OCI-LY7 (cell line): ENCODE data around the gene DEPDC1. TPM values are rescaled to one million over a fixed set of nuclear protein-coding genes. Genes with fewer than 3 reads are reported as not detected.

Source experiments
- BruUV-seq: library from RNA; stranded (reverse); fragments of 400-500 nt; replicated peaks from 2 replicates; lab custom pipeline; 2021; lab: Mats Ljungman, UMichigan
- CTCF ChIA-PET: fragments of 300-600 bp; sonication (Branson Sonifier 250); formaldehyde crosslinking; loops from one replicate; lab custom pipeline; 2022; ENCODE audit warnings: antibody characterized with exemption; ENCODE audit not compliant: unreplicated experiment; lab: Charles Lee
- POLR2A ChIA-PET: fragments of 300-600 bp; sonication (Branson Sonifier 250); formaldehyde crosslinking; loops from one replicate; lab custom pipeline; 2022; ENCODE audit warnings: antibody characterized with exemption; lab: Charles Lee
- DNase-seq: peaks from one replicate; pipeline ENCODE4 v3.0.0-alpha.2; 2015; ENCODE audit warnings: low spot score
- H2AFZ ChIP-seq: fragments of 200-600 bp; sonication (generic), shearing (Covaris generic); 2 replicates; pipeline ENCODE4 v1.6.1; 2014; ENCODE audit warnings: mild to moderate bottlenecking, antibody characterized with exemption, low read length, moderate library complexity
- H3K27ac ChIP-seq: fragments of 200-600 bp; sonication (generic); 2 replicates; pipeline ENCODE4 v1.5.1; 2014; ENCODE audit warnings: mixed run types, low read depth, mild to moderate bottlenecking, moderate library complexity, low read length, inconsistent platforms; ENCODE audit not compliant: poor library complexity, severe bottlenecking
- H3K36me3 ChIP-seq: fragments of 200-600 bp; sonication (generic); 2 replicates; pipeline ENCODE4 v1.6.1; 2014; ENCODE audit warnings: mild to moderate bottlenecking, antibody characterized with exemption, low read length, moderate library complexity, mixed read lengths; ENCODE audit not compliant: insufficient read depth
- H3K4me1 ChIP-seq: fragments of 200-600 bp; sonication (generic); 2 replicates; pipeline ENCODE4 v1.5.1; 2014; ENCODE audit warnings: mild to moderate bottlenecking, low read length; ENCODE audit not compliant: insufficient read depth, poor library complexity, severe bottlenecking
- H3K4me2 ChIP-seq: fragments of 200-600 bp; sonication (generic); 2 replicates; pipeline ENCODE4 v1.6.1; 2014; ENCODE audit warnings: mild to moderate bottlenecking, low read length
- H3K4me3 ChIP-seq: fragments of 200-600 bp; sonication (generic); 2 replicates; pipeline ENCODE4 v1.5.1; 2014; ENCODE audit warnings: mild to moderate bottlenecking, low read depth, low read length; ENCODE audit not compliant: poor library complexity, severe bottlenecking
- H3K79me2 ChIP-seq: fragments of 200-600 bp; sonication (generic); 2 replicates; pipeline ENCODE4 v1.6.1; 2016; ENCODE audit warnings: low read depth, mild to moderate bottlenecking, low read length, moderate library complexity, mixed read lengths; ENCODE audit not compliant: insufficient read depth
- H3K9me2 ChIP-seq: fragments of 200-600 bp; sonication (generic); 2 replicates; pipeline ENCODE4 v1.6.1; 2016; ENCODE audit warnings: mild to moderate bottlenecking, low read length, mixed read lengths; ENCODE audit not compliant: insufficient read depth
- H3K9me3 ChIP-seq: fragments of 200-600 bp; sonication (generic); 2 replicates; pipeline ENCODE4 v1.6.1; 2014; ENCODE audit warnings: mild to moderate bottlenecking, mixed run types, low read length, mixed read lengths
- H4K20me1 ChIP-seq: fragments of 200-600 bp; sonication (generic); 2 replicates; pipeline ENCODE4 v1.6.1; 2014; ENCODE audit warnings: mild to moderate bottlenecking, antibody characterized with exemption, low read length, moderate library complexity, mixed read lengths; ENCODE audit not compliant: insufficient read depth
- EZH2phosphoT487 ChIP-seq: fragments of 200-600 bp; sonication (generic); IDR thresholded peaks from 2 replicates; pipeline ENCODE4 v1.6.1; 2018; ENCODE audit warnings: low read depth, borderline replicate concordance, mild to moderate bottlenecking, mixed run types, antibody characterized with exemption, low read length, moderate library complexity, mixed read lengths
- intact Hi-C: fragments of 100-400 bp; cut with micrococcal nuclease; formaldehyde crosslinking; loops from one replicate; pipeline ENCODE4 v1.10.0; 2022; ENCODE audit not compliant: unreplicated experiment
- total RNA-seq, 2 experiments: library from RNA; depleted of rRNA in 1 of 2; stranded (reverse); fragments of >200 nt in 1 of 2; shearing (Covaris generic) in 1 of 2; gene quantifications; 2 replicates each; pipeline ENCODE4 v1.2.3, GENCODE V29; 2014 to 2022
- TF ChIP-seq, protein P1 (sequence below): fragments of 200-600 bp; sonication (generic); conservative IDR thresholded peaks from 2 replicates; pipeline ENCODE4 v1.5.1; 2014; ENCODE audit warnings: mild to moderate bottlenecking, antibody characterized with exemption, low read length, moderate library complexity, mixed read lengths

The DEPDC1 gene
- total RNA-seq, 2 experiments from 2014 or later, result 20.6 to 45.7 TPM

DNA sequence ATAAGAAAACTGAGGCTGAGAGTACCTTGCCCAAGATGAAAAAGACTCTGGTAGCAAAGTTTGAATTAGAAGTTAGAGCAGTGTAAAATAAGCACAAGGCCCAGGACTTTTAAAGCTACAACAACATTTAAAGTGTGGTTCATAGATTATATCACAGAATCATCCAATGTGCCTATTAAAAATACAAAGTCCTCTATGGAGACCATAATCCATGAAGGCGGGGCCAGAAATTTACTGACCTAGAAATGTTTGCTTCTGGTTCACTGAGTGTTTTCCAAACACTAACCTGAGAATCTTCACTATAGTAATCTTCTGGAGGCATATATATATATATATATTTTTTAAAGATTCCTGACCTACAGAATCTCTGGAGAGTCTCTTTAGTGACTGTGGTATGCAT lies 12.3 kb downstream of the DEPDC1 start:
- H3K4me2 ChIP-seq, result no peak overlapping the region
- no TSS peak for BruUV-seq
- no peak for TF ChIP-seq EZH2phosphoT487
- TF ChIP-seq, protein P1, sequence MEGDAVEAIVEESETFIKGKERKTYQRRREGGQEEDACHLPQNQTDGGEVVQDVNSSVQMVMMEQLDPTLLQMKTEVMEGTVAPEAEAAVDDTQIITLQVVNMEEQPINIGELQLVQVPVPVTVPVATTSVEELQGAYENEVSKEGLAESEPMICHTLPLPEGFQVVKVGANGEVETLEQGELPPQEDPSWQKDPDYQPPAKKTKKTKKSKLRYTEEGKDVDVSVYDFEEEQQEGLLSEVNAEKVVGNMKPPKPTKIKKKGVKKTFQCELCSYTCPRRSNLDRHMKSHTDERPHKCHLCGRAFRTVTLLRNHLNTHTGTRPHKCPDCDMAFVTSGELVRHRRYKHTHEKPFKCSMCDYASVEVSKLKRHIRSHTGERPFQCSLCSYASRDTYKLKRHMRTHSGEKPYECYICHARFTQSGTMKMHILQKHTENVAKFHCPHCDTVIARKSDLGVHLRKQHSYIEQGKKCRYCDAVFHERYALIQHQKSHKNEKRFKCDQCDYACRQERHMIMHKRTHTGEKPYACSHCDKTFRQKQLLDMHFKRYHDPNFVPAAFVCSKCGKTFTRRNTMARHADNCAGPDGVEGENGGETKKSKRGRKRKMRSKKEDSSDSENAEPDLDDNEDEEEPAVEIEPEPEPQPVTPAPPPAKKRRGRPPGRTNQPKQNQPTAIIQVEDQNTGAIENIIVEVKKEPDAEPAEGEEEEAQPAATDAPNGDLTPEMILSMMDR, result no peak
- H3K36me3 ChIP-seq, result peaks cover 95% of the 10 kb centered on the region
- peaks cover 3% of the 10 kb centered on the region; the same call in 1 of the 2 replicates for H4K20me1 ChIP-seq
- H3K9me3 ChIP-seq, result no peaks in the 10 kb centered on the region
- no peaks in the 10 kb centered on the region; the same call in 1 of the 2 replicates for H3K79me2 ChIP-seq
- ChIA-PET POLR2A (interaction anchor here (0.7 to 4.2 kb wide), 4 partner anchors 11 to 263 kb away, joined by 3 to 24 read pairs (median 4); partner anchors contain the start of gene DEPDC1), CTCF (interaction anchor here (1.7 kb wide), 1 partner anchor 11 kb away, joined by 3 read pairs; no protein-coding TSS in a partner anchor)
- DNase-seq, result no peak
- no peak overlapping the region for H2AFZ ChIP-seq
- H3K4me3 ChIP-seq, result no peak overlapping the region
- no peak overlapping the region for H3K27ac ChIP-seq
- no peaks in the 10 kb centered on the region for H3K4me1 ChIP-seq
- intact Hi-C loops, result no loop called here
- H3K9me2 ChIP-seq, result no peaks in the 10 kb centered on the region

DNA sequence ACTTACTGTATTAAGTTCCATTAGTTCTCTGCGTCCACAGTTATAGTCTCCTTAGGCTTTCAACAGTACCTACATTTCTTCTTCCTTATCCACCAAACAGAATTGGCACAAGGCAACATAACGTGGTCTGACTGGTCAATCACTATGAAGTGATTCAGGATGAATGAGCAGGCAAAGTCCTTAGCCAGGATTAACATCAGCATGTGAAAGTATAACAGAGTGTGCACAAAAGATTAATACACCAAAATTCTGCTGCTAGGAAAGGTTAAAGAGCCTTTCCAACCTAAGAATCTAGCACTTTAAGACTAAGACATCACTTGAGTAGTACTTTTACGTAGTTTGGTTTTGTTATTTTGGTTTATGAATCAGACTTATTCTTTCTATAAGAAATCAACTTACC lies 15.8 kb downstream of the DEPDC1 start:
- Histone ChIP-seq H3K79me2 (no peaks in the 10 kb centered on the region), H4K20me1 (peaks cover 3% of the 10 kb centered on the region; the same call in 1 of the 2 replicates), H3K36me3 (peaks cover 92% of the 10 kb centered on the region), H3K4me1 (no peaks in the 10 kb centered on the region), H3K27ac (no peak overlapping the region), H3K4me3 (no peak overlapping the region), H3K9me3 (no peaks in the 10 kb centered on the region), H3K9me2 (no peaks in the 10 kb centered on the region), H3K4me2 (no peak overlapping the region), H2AFZ (no peak overlapping the region)
- BruUV-seq, result no TSS peak
- no peak for TF ChIP-seq EZH2phosphoT487
- TF ChIP-seq, protein P1, result no peak
- ChIA-PET POLR2A (no interaction called here), CTCF (no interaction called here)
- DNase-seq, result no peak
- intact Hi-C loops, result no loop called here

DNA sequence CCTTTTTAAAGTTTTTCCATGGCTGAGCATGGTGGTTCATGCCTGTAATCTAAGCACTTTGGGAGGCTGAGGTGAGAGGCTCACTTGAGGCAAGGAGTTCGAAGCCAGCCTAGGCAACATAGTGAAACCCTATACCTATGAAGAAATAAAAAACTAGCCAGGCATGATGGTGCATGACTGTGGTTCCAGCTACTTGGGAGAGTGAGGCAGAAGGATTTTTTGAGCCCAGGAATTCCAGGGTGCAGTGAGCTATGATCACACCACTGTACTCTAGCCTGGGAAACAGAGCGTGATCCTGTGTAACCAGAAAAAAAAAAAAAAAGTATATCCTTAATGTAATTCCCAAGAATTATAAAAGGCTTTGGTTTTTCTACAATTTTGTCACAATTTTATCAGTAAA lies 17.4 kb downstream of the DEPDC1 start:
- peaks cover 92% of the 10 kb centered on the region for H3K36me3 ChIP-seq
- intact Hi-C loops, result no loop called here
- H3K79me2 ChIP-seq, result no peaks in the 10 kb centered on the region
- H3K27ac ChIP-seq, result no peak overlapping the region
- no peaks in the 10 kb centered on the region for H3K9me3 ChIP-seq
- no peak for DNase-seq
- no TSS peak for BruUV-seq
- peaks cover 3% of the 10 kb centered on the region; the same call in 1 of the 2 replicates for H4K20me1 ChIP-seq
- no peak overlapping the region for H3K4me2 ChIP-seq
- no peaks in the 10 kb centered on the region for H3K4me1 ChIP-seq
- no peak for TF ChIP-seq EZH2phosphoT487
- TF ChIP-seq, protein P1, result no peak
- ChIA-PET POLR2A (interaction anchor here (1.4 to 3.3 kb wide), 3 partner anchors 9 to 17 kb away, joined by 5 to 18 read pairs (median 6); partner anchors contain the start of gene DEPDC1), CTCF (no interaction called here)
- H2AFZ ChIP-seq, result no peak overlapping the region
- no peak overlapping the region for H3K4me3 ChIP-seq
- no peaks in the 10 kb centered on the region for H3K9me2 ChIP-seq
